ENCODE data around the gene DVL1.

The DVL1 gene

GRCh38 chr1:1340185-1340584 is 9.0 kb downstream of the DVL1 start:
- DNase-seq: no peak

DNA sequence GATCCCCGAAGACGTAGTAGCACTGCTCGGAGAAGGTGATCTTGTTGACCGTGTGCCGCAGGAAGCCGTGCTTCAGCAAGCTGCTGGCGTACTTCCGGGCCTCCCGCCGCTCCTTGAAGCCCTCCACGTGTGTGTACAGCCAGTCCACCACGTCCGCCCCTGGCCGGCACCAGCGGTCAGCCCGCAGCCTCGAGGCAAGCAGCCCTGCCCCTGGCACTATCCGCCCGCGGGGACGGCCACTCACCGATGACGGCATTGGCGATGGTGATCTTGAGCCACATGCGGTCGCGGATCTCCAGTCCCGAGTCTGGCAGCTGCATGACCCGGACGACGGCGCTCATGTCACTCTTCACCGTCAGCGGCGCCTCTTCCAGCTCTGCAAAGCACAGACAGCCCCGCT is 10.9 kb downstream of the DVL1 start:
- DNase-seq: no peak

GRCh38 chr1:1337793-1338147 is 11.4 kb downstream of the DVL1 start:
- DNase-seq: no peak

DNA sequence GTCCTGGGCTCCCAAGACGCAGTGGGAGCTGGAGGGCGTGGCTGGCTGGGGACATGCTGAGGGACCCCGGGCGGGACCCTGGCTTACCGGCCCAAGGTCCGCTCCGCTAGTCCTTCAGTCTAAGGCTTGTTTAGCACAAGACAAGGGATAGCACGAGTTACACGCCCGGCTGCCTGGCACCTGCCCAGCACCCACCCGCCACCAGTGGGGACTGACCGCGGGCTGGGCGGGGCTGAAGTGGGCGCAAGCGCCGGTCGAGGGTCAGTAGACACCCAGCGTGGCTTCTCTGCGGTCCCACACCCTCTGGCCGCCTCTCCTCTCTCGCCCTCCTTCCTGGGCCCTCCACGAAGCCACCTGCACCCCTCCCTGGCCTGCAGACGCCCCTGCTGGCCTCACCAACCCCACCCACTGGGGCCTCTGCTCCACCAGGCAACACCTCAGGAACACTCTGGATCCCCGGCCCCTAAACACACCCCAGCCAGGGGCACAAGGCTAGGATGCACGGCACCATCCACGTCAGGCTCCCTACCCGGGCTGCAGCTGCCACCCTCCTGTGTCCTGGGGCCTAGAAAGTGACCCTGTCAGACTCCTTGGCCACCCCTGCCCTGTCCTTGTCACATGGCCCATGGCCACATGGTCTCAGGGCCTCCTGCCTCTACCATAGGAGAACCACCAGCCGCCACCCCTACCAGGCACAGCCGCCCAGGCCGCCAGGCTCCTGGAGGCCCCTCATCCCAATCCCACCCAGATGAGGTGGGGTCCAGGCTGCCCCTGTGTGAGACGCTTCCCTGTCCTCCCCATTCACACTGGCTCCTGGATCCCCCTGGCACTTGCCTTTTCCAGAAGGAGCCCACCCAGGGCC is 12.1 kb downstream of the DVL1 start:
- no peak for DNase-seq

DNA sequence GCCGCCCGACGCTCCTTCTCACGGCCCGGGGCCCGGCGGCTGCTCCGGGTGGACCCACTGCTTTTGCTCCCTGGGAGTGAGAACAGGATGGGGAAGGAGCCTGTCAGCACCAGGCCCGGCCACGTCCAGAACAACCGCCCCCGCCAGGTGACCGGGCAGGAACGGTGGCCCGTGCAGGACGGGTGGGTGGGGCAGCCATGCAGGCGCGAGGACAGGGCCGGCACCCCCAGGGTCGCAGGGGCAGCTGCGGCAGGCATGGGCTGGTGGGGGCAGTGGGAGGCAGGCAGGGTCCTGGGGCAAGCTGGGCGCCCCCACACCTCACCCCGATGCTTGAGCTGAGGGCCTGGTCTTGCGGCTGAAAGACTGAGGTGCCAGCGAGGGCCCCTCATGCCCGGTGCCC is 12.8 kb downstream of the DVL1 start:
- DNase-seq: no peak

GRCh38 chr1:1335792-1336248 is 13.4 kb downstream of the DVL1 start:
- DNase-seq: no peak

GRCh38 chr1:1335283-1335682 is 13.9 kb downstream of the DVL1 start:
- DNase-seq: no peak

DNA sequence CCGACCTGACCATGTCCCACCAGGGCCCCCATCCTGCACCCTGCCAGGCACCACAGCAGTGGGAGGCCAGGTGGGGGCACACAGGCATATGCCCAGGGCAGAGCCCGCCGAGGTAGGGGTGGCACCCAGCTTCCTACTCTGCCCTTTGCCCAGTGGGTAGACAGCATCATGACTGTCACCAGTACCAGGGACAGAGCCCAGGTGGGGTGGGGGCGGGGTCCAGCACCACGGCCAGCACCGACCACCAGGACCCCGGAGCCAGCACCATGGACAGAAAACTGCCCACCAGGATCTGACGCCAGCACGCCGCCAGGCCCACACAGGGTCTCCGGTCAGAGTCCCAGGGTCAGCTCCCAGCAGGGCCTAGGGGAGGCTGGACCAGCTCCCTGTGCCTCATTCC is 14.4 kb downstream of the DVL1 start:
- no peak for DNase-seq

DNA sequence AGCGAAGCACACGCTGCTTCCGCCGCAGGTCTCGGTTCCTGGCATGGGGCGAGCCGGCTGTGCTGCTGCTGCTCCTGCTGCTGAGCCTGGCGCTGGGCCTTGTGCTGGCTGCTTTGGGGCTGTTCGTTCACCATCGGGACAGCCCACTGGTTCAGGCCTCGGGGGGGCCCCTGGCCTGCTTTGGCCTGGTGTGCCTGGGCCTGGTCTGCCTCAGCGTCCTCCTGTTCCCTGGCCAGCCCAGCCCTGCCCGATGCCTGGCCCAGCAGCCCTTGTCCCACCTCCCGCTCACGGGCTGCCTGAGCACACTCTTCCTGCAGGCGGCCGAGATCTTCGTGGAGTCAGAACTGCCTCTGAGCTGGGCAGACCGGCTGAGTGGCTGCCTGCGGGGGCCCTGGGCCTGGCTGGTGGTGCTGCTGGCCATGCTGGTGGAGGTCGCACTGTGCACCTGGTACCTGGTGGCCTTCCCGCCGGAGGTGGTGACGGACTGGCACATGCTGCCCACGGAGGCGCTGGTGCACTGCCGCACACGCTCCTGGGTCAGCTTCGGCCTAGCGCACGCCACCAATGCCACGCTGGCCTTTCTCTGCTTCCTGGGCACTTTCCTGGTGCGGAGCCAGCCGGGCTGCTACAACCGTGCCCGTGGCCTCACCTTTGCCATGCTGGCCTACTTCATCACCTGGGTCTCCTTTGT is 15.5 kb downstream of the DVL1 start:
- DNase-seq: no peak

- no peak for DNase-seq
Observed at GRCh38 chr1:1332774-1333480, 16.3 kb downstream of the DVL1 start.

DNA sequence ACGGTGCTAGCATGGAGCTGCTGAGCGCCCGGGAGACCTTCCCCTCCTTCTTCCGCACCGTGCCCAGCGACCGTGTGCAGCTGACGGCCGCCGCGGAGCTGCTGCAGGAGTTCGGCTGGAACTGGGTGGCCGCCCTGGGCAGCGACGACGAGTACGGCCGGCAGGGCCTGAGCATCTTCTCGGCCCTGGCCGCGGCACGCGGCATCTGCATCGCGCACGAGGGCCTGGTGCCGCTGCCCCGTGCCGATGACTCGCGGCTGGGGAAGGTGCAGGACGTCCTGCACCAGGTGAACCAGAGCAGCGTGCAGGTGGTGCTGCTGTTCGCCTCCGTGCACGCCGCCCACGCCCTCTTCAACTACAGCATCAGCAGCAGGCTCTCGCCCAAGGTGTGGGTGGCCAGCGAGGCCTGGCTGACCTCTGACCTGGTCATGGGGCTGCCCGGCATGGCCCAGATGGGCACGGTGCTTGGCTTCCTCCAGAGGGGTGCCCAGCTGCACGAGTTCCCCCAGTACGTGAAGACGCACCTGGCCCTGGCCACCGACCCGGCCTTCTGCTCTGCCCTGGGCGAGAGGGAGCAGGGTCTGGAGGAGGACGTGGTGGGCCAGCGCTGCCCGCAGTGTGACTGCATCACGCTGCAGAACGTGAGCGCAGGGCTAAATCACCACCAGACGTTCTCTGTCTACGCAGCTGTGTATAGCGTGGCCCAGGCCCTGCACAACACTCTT is 17.0 kb downstream of the DVL1 start:
- DNase-seq: no peak

- DNase-seq: no peak
Observed at GRCh38 chr1:1331068-1331965, 17.9 kb downstream of the DVL1 start, which contains the start of gene TAS1R3. Gene TAS1R3 (plus strand): TSS chr1:1331280. CDS start chr1:1331346, 66 bp downstream.

- no peak for DNase-seq
Observed at GRCh38 chr1:1330366-1331067, 18.7 kb downstream of the DVL1 start.

DNA sequence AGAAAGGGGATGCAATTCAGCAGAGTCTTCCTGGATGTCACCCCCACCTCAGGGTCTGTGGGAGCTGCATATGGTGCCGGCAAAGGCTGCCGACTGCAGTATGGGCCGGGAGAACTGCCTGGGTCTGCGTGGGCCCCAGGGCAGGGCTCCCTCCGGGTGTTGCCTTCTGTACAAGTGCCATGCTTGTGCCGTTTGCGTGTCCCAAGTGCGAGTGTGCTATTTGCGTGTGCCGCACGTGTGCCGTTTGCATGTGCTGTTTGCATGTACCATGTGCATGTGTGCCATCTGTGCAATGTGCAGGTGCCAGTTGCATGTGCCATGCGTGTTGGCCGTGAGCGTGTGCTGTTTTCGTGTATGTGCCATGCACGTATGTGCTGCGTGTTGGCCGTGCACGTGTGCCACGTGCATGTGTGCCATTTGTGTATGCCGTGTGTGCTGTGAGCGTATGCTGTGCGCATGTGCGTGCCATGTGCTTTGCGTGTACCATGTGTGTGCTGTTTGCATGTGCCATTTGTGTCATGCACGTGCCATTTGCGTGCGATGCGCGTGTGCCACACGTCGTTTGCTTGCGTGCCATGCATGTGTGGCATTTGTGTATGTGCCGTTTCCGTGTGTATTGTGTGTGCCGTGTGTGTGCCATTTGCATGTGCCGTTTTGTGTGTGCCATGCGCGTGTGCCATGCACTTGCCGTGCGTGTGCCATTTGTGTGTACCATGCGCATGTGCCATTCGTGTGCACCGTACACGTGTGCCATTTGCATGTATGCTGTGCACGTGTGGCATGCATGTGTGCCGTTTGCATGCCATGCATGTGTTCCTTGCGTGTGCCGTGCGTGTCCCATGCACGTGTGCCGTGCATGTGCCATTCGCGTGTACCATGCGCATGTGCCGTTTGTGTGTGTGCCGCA is 19.7 kb downstream of the DVL1 start:
- DNase-seq: no peak

- DNase-seq: no peak
Observed at GRCh38 chr1:1328254-1328653, 21.0 kb downstream of the DVL1 start.

- DNase-seq: no peak
Observed at GRCh38 chr1:1327291-1327690, 21.9 kb downstream of the DVL1 start.

DNA sequence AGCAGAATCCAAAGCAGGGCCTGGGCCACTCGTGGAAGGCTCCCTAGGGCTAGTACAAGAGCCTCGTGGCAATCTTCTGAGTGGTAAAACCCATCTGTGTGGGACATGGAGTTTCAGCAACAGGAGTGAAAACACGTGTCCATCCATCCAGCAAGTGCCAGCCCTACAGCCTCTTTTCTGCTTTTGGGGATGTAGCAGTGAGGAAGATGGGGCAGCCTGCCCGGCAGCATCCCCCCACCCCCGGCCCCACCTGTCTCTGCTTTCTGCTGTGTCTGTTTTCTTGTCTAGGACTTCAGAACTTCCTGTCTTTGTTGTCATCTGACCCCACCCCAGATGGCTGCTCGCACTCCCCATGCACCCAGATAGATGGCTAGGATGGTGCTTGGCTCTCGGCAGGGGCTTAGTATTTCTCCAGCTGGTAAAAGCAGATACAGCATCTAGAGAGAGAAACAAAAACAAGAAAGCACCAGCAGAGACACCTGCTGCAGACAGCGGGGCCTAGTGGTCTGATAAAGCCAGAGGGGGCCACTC is 23.1 kb downstream of the DVL1 start:
- no peak for DNase-seq

- DNase-seq: no peak
Observed at GRCh38 chr1:1325288-1326074, 23.7 kb downstream of the DVL1 start.

Data from C1 segment of cervical spinal cord (tissue), 14 donors.